UCSD-AML1 (cell line): Measurements from ENCODE around the gene MED16.

Source experiments
- DNase-seq: peaks from one replicate; lab custom pipeline; 2025; ENCODE audit not compliant: unreplicated experiment; lab: John Stamatoyannopoulos, UW

MED16 gene

GRCh38 chr19:928471-929202 lies 35.6 kb upstream of the MED16 start:
- DNase-seq: no peak

DNA sequence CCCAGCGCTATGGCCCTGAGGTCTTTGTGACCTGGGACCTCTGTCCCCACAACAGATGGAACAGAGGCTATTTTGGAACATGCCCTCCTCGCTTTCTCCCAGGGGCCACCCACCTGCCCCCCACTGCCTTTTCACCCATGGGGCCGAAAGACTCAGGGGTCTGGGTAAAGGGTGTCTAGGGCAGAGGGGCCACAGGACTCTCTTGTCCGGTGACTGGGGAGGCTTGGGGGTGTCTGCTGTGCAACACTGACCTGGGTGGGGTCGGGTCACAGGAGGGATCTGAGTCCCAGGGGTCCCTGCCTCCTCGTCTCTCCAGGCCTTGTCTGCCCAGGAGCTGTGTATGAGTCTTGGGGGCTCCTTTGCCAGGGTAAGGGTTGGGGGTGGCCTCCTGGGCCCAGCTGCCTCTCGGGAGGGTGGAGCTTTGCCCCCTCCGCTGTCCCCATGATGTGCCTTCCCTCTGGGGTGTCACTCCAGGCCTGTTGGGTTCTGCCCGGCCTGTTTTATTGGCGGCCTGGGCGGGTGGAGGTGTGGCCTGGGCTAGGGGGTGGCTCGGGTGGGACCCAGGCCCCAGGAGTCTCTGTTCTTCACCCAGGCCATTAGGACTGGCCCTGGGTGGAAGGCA lies 34.9 kb upstream of the MED16 start:
- no peak for DNase-seq

DNA sequence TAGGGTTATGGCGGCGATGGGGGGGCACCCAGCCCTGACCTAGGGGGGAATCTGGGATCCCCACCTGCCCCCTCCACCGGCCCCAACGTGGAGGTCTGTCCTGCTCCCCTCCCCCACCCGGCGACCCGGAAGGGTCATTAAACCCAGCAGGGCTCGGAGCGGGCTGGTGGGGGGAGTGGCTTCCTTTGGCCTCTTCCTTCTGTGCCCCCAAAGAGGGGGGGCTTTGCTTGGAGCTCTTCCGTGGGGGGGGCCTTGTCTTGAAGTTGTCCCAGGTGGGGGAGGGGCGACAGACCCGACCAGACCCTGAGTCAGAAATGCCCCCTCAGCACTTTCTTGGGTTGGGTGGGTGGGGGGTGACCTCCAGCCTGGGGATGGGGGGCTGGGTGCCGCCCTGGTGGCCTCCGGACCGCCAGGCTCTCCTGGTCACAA lies 34.4 kb upstream of the MED16 start:
- DNase-seq: no peak

DNA sequence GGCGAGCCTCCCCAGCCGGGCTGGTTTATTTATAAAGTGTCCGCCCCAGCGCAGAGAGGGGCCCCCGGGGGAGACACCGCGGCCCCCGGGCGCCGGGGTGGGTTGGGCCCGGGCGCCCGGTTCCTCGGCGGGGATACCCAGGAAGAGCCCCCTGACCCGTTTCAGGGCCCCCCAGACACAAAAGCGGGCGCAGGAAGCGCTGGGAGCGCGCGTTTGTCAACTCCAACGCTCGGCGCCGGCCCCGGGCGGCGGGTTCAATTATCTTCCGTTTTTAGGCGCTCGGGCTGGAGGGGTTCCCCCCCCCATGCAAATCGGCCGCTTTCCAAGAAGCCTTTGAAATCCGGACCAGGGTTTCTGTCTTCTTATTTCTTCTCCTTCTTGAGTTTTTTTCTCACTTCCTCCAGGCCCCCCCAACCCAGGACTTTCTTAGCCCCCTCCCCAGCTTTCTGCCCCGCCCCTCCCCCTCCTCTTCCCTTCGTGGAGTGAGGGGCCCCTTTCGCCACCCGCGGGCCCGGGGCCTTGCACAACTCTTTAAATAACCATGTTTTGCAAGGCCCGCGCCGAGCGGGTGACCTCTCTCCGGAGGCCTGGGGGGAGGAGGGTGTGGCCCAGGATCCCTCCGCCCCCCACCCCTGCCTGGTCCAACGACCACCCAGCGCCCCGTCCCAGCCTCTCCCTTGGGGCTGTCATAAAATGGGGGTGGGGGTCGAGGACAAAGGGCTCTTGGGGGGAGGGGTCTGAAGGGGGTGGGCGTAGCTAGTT lies 33.8 kb upstream of the MED16 start:
- peak; percentile 49 for DNase-seq

DNA sequence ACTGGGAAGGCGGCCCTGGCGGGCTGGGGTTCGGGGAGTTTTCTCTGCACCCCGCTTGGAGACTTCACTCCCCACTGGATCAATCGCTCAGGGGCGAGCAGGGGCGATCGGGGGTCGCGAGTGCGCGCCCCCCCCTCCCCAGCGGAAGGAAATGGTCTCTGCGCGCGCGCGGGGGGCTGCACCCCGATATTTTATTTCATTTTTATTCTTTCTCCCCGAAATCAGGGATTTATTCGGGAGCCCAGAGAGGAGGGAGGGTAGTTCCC lies 33.3 kb upstream of the MED16 start:
- DNase-seq: no peak

- peak; percentile 87 for DNase-seq
Observed at GRCh38 chr19:925526-926322, 32.7 kb upstream of the MED16 start, which contains the start of gene ARID3A. TSS of gene ARID3A (plus strand) at chr19:926035. CDS start at chr19:929529, 3,494 bp downstream.

DNA sequence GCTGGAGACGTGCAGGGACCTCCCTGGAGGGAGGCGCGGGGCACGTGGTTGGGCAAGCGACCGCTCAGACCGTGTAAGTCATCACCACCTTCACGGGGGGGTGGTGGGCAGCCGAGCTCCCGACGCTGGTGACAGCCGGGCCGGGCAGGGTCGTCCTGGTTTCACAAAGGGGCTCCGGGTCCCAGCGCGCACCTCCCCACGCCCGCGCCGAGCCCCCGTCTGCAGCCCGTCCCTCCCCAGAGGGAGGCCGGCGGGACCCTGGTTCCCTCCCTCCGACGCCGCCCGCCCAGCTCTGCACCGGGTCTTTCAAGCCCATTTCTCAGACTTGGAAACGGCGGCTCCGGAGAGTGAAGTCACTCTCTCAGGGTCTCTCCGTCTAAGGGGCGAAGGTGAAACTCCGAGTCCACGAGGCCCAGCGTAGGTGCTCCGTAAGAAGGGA lies 32.1 kb upstream of the MED16 start:
- no peak for DNase-seq

GRCh38 chr19:924553-925086 lies 31.6 kb upstream of the MED16 start:
- no peak for DNase-seq

DNA sequence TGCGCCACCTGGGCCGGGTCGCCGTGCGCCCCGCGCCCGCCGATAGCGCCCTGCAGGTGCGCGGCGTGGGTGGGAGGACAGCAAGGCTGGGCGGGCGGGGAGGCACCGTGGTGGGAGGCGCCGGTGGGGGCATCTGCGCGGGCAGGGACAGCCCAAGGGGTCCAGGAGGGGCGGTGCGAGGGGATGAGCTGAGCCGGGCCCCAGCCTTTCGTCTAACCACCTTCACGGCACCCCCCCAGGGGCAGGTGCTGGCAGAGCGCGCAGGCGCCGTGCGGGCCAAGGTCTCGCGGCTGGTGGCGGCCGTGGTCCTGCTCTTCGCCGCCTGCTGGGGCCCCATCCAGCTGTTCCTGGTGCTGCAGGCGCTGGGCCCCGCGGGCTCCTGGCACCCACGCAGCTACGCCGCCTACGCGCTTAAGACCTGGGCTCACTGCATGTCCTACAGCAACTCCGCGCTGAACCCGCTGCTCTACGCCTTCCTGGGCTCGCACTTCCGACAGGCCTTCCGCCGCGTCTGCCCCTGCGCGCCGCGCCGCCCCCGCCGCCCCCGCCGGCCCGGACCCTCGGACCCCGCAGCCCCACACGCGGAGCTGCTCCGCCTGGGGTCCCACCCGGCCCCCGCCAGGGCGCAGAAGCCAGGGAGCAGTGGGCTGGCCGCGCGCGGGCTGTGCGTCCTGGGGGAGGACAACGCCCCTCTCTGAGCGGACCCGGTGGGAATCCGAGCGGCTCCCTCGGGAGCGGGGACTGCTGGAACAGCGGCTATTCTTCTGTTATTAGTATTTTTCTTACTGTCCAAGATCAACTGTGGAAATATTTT lies 27.3 kb upstream of the MED16 start:
- DNase-seq: peak; percentile 45

DNA sequence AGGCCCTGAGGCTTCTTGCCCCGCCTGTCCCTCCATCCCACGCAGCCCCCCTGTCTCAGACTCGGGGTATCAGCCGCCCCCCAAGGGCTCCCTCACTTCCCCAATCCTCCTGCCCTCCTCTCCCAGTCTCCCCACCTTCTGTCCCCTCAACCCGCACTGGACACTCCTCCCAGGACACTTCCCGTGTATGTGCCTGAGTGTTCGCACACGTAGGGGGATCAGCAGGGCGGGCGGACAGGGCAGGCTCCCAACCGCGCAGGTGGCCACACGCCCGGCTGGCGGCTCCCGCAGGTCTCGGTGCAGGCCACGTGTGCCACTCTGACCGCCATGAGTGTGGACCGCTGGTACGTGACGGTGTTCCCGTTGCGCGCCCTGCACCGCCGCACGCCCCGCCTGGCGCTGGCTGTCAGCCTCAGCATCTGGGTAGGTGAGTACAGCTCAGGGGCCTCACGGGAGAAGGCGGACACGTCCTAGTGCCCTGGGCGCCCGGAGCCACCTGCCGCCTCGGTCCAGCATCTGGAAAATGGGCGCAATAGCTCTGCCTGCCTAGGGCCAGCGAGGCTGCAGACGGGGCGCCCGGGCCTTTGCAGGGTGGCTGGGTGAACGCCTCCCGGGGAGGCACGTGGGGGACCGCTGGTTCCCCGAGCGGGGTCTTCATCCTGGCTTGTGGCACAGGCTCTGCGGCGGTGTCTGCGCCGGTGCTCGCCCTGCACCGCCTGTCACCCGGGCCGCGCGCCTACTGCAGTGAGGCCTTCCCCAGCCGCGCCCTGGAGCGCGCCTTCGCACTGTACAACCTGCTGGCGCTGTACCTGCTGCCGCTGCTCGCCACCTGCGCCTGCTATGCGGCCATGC lies 26.4 kb upstream of the MED16 start:
- no peak for DNase-seq

- no peak for DNase-seq
Observed at GRCh38 chr19:918481-919198, 25.7 kb upstream of the MED16 start.

- no peak for DNase-seq
Observed at GRCh38 chr19:918152-918437, 25.1 kb upstream of the MED16 start.

GRCh38 chr19:917323-918151 lies 24.6 kb upstream of the MED16 start, which contains the start of gene KISS1R:
TSS of gene KISS1R (plus strand) at chr19:917333. CDS start at chr19:917503, 170 bp downstream.
- peak; percentile 68 for DNase-seq

GRCh38 chr19:916645-917322 lies 23.8 kb upstream of the MED16 start:
- DNase-seq: peak; percentile 27

DNA sequence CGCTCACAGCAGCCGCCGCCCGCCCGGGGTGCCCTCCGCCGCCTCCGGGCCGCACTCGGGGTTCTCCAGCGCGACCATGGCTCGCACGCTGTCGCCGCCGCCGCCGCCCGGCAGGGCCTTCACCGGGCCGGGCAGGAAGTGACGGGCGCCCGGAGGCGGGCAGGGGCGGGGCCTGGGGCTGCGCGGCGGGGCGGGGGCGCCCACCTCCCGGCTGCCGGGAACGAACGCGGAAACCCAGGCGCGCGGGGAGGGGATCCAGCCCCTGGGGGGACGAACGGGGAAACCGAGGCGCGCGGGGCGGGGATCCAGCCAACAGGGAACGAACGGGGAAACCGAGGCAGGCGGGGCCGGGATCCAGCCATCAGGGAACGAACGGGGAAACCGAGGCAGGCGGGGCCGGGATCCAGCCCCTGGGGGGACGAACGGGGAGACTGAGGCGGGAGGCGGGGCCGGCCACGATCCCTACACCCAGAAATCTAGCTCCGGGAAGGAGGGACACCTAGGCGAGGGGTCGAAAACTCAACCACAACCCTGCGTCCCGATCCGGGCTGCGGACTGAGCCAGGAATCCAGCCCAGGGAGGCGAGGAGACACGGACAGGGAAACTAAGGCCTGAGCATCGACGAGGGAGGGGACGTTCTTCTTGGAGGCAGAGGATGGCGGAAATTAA lies 20.2 kb upstream of the MED16 start, which contains the start of gene R3HDM4:
R3HDM4 (minus strand) TSS at position 140 of the 669 bp plus-strand sequence; CDS start at position 78, 62 bp downstream.
- peak; percentile 78 for DNase-seq

GRCh38 chr19:912181-913079 lies 19.4 kb upstream of the MED16 start:
- DNase-seq: no peak
